Measurements from ENCODE around the gene AUTS2. TPM values are rescaled to one million over a fixed set of nuclear protein-coding genes. Genes with fewer than 3 reads are reported as not detected.
"Not testable (repeated sequence)": the region's sequence is repeated elsewhere in the genome, so short reads cannot be mapped to it uniquely, and the experiment has no call there.

The AUTS2 gene
- total and polyA plus RNA-seq, 2 experiments from 2014 or later: 32.0 to 91.0 TPM

GRCh38 chr7:69786130-69786529 lies 187.9 kb downstream of the AUTS2 start:
- H3K27ac Mint-ChIP-seq; H3K36me3 ChIP-seq (ENCODE audit: insufficient read depth); DNase-seq (ENCODE audit: low spot score); H3K27me3 ChIP-seq (ENCODE audit: insufficient read depth); H3K9me2 ChIP-seq (ENCODE audit: insufficient read depth); H3K27ac ChIP-seq (ENCODE audit: low read depth); H3K36me3 Mint-ChIP-seq (ENCODE audit: low read depth); ATAC-seq; H3K4me3 Mint-ChIP-seq; H3K79me2 ChIP-seq (replicated peaks; ENCODE audit: insufficient read depth); H3F3A ChIP-seq (replicated peaks; ENCODE audit: low read depth); H3K27me3 Mint-ChIP-seq (ENCODE audit: insufficient read depth, low read depth, poor library complexity); H3K4me2 ChIP-seq; H3K9me3 Mint-ChIP-seq; H3K4me3 ChIP-seq; H2AFZ ChIP-seq; H4K20me1 ChIP-seq (replicated peaks; ENCODE audit: insufficient read depth): not testable (repeated sequence)
- peaks cover 11% of the 10 kb centered on the region for H3K4me1 ChIP-seq (ENCODE audit: insufficient read depth)
- H3K4me1 Mint-ChIP-seq: peaks cover 22% of the 10 kb centered on the region

GRCh38 chr7:69786730-69787395 lies 188.6 kb downstream of the AUTS2 start:
- no peak overlapping the region for H2AFZ ChIP-seq
- H3K36me3 ChIP-seq (ENCODE audit: insufficient read depth): no peaks in the 10 kb centered on the region
- no peaks in the 10 kb centered on the region for H3F3A ChIP-seq (replicated peaks; ENCODE audit: low read depth)
- no peaks in the 10 kb centered on the region for H3K9me2 ChIP-seq (ENCODE audit: insufficient read depth)
- ATAC-seq (no peak), DNase-seq (ENCODE audit: low spot score) (no peak)
- Mint-ChIP-seq H3K4me3 (no peak overlapping the region), H3K4me1 (peaks cover 18% of the 10 kb centered on the region), H3K36me3 (ENCODE audit: low read depth) (no peaks in the 10 kb centered on the region), H3K27me3 (ENCODE audit: insufficient read depth, low read depth, poor library complexity) (no peaks in the 10 kb centered on the region), H3K27ac (no peak overlapping the region), H3K9me3 (no peaks in the 10 kb centered on the region)
- H3K4me3 ChIP-seq: no peak overlapping the region
- peaks cover 6% of the 10 kb centered on the region for H3K4me1 ChIP-seq (ENCODE audit: insufficient read depth)
- no peak overlapping the region for H3K4me2 ChIP-seq
- no peaks in the 10 kb centered on the region for H3K79me2 ChIP-seq (replicated peaks; ENCODE audit: insufficient read depth)
- no peak overlapping the region for H3K27ac ChIP-seq (ENCODE audit: low read depth)
- no peaks in the 10 kb centered on the region; the same call in 1 of the 2 replicates for H4K20me1 ChIP-seq (replicated peaks; ENCODE audit: insufficient read depth)
- H3K27me3 ChIP-seq (ENCODE audit: insufficient read depth): no peaks in the 10 kb centered on the region
- no peak for TF ChIP-seq CTCF (conservative IDR thresholded peaks at IDR 0.05; ENCODE audit: low read depth in 2 of 2)
- TF ChIP-seq ETS1 (IDR thresholded peaks at IDR 0.05): no peak
- no peak for TF ChIP-seq CREB1 (CRISPR knock-in tag; IDR thresholded peaks at IDR 0.05; ENCODE audit: low read depth)
- TF ChIP-seq ZNF331 (CRISPR knock-in tag; IDR thresholded peaks at IDR 0.05; ENCODE audit: low read depth): no peak
- no peak for TF ChIP-seq ZNF114 (CRISPR knock-in tag; IDR thresholded peaks at IDR 0.05)
- no peak for TF ChIP-seq JUNB (IDR thresholded peaks at IDR 0.05; ENCODE audit: unreplicated experiment)
- TF ChIP-seq POLR2AphosphoS5 (IDR thresholded peaks at IDR 0.05; ENCODE audit: low read depth): no peak
- no peak for TF ChIP-seq EZH2phosphoT487 (IDR thresholded peaks at IDR 0.05; ENCODE audit: unreplicated experiment)
- TF ChIP-seq STAT1 (IDR thresholded peaks at IDR 0.05; ENCODE audit: unreplicated experiment): no peak
- TF ChIP-seq NANOG (IDR thresholded peaks at IDR 0.05; ENCODE audit: borderline replicate concordance): no peak
- no peak for TF ChIP-seq EZH2 (IDR thresholded peaks at IDR 0.05; ENCODE audit: low read depth, unreplicated experiment)
- TF ChIP-seq, protein P1, sequence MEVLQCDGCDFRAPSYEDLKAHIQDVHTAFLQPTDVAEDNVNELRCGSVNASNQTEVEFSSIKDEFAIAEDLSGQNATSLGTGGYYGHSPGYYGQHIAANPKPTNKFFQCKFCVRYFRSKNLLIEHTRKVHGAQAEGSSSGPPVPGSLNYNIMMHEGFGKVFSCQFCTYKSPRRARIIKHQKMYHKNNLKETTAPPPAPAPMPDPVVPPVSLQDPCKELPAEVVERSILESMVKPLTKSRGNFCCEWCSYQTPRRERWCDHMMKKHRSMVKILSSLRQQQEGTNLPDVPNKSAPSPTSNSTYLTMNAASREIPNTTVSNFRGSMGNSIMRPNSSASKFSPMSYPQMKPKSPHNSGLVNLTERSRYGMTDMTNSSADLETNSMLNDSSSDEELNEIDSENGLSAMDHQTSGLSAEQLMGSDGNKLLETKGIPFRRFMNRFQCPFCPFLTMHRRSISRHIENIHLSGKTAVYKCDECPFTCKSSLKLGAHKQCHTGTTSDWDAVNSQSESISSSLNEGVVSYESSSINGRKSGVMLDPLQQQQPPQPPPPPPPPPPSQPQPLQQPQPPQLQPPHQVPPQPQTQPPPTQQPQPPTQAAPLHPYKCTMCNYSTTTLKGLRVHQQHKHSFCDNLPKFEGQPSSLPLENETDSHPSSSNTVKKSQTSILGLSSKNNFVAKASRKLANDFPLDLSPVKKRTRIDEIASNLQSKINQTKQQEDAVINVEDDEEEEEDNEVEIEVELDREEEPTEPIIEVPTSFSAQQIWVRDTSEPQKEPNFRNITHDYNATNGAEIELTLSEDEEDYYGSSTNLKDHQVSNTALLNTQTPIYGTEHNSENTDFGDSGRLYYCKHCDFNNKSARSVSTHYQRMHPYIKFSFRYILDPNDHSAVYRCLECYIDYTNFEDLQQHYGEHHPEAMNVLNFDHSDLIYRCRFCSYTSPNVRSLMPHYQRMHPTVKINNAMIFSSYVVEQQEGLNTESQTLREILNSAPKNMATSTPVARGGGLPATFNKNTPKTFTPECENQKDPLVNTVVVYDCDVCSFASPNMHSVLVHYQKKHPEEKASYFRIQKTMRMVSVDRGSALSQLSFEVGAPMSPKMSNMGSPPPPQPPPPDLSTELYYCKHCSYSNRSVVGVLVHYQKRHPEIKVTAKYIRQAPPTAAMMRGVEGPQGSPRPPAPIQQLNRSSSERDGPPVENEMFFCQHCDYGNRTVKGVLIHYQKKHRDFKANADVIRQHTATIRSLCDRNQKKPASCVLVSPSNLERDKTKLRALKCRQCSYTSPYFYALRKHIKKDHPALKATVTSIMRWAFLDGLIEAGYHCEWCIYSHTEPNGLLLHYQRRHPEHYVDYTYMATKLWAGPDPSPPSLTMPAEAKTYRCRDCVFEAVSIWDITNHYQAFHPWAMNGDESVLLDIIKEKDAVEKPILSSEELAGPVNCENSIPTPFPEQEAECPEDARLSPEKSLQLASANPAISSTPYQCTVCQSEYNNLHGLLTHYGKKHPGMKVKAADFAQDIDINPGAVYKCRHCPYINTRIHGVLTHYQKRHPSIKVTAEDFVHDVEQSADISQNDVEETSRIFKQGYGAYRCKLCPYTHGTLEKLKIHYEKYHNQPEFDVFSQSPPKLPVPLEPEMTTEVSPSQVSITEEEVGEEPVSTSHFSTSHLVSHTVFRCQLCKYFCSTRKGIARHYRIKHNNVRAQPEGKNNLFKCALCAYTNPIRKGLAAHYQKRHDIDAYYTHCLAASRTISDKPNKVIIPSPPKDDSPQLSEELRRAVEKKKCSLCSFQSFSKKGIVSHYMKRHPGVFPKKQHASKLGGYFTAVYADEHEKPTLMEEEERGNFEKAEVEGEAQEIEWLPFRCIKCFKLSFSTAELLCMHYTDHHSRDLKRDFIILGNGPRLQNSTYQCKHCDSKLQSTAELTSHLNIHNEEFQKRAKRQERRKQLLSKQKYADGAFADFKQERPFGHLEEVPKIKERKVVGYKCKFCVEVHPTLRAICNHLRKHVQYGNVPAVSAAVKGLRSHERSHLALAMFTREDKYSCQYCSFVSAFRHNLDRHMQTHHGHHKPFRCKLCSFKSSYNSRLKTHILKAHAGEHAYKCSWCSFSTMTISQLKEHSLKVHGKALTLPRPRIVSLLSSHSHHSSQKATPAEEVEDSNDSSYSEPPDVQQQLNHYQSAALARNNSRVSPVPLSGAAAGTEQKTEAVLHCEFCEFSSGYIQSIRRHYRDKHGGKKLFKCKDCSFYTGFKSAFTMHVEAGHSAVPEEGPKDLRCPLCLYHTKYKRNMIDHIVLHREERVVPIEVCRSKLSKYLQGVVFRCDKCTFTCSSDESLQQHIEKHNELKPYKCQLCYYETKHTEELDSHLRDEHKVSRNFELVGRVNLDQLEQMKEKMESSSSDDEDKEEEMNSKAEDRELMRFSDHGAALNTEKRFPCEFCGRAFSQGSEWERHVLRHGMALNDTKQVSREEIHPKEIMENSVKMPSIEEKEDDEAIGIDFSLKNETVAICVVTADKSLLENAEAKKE (CRISPR knock-in tag; IDR thresholded peaks at IDR 0.05): no peak

Measured in GM23338 (cell line).